GM18951 (cell line): ENCODE results near the gene GIMAP2.

Experiments used
- POLR2A ChIP-seq: IDR thresholded peaks from 4 replicates; pipeline ENCODE4 v1.6.1; 2011; ENCODE audit warnings: mild to moderate bottlenecking; ENCODE audit not compliant: insufficient read length, insufficient read depth; ENCODE audit errors: extremely low read depth
- in situ Hi-C: fragments of 300-500 bp; cut with MboI; formaldehyde crosslinking; loops from one replicate; pipeline ENCODE4 v1.12.0; 2022; ENCODE audit warnings: low sequenced_read_pairs, mixed read lengths, inconsistent platforms; ENCODE audit not compliant: unreplicated experiment

The GIMAP2 gene

DNA sequence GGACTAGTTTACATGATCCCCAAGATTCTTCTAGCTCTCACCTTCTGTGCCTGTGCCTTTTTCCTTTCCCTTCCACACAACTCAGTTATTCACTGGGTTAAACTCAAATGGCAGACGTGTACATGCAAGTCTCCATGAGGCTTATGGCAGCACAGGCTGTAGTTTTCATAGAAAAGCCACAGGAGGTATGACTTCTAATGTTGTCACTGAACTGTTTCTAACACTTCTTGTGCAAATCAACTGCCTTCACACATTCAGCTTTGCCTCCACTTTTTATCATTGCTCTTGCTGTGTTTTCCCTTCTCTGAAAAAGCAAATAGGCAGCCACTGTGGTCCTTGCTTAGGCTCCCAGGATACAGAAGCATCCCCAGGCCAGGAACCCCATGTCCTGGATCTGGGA, 46.4 kb downstream of the GIMAP2 start:
- in situ Hi-C loops: no loop called here

DNA sequence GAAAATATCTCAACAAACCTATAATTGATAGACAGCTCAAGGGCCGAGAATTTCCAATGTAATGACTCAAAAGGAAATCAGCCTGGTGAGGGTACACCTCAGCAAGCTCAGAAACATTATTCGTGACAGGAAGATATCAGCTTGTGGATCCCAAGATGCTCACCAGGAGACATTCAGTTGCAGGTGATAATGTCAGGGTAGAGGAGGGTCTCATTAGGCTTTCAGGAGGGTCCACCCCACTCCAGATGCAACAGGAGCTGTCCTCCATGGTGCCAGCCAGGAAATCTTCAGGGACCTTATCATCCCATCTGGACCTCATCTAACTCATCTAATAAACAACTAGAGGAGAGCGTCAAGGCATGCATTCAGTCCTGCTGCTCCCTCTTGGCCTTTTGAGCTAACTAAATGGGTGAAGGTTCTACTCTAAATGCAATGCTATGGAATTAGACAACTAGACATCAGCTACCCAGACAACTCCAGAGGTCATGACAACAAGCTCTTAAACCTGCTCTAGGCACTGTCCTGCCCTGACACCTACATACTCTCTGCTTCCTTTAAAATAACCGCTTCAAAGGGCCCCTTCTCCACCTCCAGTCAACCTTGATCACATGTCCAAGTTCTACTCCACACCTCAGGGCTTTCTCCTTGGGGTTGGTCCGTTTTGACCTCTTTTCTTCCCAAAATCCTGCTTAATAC, 47.4 kb downstream of the GIMAP2 start:
- in situ Hi-C loops: no loop called here

More for the DNA sequence above, 46.4 kb downstream of the GIMAP2 start:
- TF ChIP-seq POLR2A: no peak

GRCh38 chr7:150733482-150734095, 48.1 kb downstream of the GIMAP2 start:
- no peak for TF ChIP-seq POLR2A
- in situ Hi-C loops: no loop called here

More for the DNA sequence above, 47.4 kb downstream of the GIMAP2 start:
- TF ChIP-seq POLR2A: no peak

DNA sequence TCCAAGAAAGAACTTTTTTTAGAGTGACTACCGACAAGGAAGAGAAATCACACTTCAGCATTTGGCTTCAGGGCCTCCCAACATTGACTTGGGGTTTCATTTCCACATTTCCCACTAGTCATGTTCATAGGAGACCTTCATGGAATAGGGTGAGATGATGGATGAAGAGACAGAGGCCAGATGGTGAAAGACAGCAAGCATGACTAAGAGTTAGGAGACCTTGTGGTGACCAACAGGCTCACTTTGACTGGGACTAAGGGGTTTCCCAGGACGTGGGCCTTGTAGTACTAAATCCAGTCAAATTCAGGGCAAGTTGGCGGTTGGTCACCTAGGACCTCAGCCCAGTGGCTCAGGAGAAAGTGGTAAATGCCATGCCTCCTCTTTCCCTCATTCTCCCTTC, 48.7 kb downstream of the GIMAP2 start:
- TF ChIP-seq POLR2A: no peak
- in situ Hi-C loops: no loop called here

DNA sequence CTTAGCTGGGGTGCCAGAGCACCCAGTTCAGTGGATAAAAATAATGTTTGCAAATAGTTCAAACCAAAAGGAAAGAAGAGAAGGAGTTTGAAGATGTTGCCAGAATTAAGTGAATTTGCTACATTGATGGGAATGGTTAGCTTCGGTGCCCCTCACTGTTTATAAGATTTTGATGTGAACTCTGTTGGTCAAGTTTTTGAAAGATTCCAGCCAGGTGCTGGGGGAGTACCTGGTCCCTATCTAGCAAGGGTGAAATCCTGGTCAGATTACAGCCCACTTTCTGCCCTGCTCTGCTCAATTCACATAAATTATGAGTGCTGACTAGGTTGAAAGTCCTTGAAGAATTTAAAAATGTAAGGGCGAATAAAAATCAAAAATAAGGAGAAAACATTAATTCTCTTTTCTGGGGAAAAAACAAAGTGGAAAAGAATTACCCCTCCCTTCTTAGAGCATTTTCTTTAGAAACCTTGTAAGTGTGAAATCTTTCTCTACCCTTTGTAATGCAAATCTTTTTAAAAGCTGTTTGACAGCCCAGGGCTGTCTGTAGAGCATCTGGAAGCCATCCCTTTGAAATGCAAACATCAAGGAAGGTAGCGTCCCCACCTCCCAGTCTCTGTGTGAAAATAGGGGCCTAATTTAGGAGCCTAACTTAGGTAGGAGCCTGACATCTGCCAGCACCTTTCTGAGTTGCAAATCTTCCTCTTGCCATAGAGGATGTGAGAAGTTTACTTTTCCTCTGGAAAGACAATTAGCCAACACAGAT, 50.3 kb downstream of the GIMAP2 start:
- in situ Hi-C loops: no loop called here
- TF ChIP-seq POLR2A: no peak

- TF ChIP-seq POLR2A: no peak
- in situ Hi-C loops: no loop called here
Observed at GRCh38 chr7:150736864-150737263, 51.4 kb downstream of the GIMAP2 start.

- in situ Hi-C loops: no loop called here
- TF ChIP-seq POLR2A: peak; percentile 34
Observed at GRCh38 chr7:150737265-150738055, 52.0 kb downstream of the GIMAP2 start, which contains the start of gene GIMAP5. Gene GIMAP5 (plus strand): TSS chr7:150737418. CDS start chr7:150740885, 3,467 bp downstream.

DNA sequence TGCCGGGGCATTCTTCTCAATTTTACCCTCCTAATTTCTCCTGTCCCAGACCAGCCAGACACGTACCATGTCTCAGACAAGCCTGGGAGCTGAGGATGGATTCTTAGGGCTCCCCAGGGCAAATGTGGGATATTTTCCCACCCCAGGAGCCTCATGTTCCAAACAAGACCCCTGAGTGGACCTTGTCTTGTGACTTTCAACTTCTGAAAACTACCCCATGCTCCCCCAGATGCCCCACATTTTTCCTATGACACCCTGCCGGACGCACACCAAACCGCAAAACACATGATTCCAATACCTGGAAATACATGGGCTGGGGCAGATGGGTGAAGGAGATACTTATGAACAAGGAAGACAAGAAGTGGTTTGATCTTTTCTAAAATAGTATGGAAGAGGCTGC, 52.6 kb downstream of the GIMAP2 start:
- in situ Hi-C loops: no loop called here
- TF ChIP-seq POLR2A: no peak

- in situ Hi-C loops: no loop called here
- no peak for TF ChIP-seq POLR2A
Observed at GRCh38 chr7:150738591-150739001, 53.1 kb downstream of the GIMAP2 start.

- no peak for TF ChIP-seq POLR2A
- in situ Hi-C loops: no loop called here
Observed at GRCh38 chr7:150739033-150739432, 53.5 kb downstream of the GIMAP2 start.

- in situ Hi-C loops: no loop called here
- TF ChIP-seq POLR2A: no peak
Observed at GRCh38 chr7:150740053-150740452, 54.5 kb downstream of the GIMAP2 start.

DNA sequence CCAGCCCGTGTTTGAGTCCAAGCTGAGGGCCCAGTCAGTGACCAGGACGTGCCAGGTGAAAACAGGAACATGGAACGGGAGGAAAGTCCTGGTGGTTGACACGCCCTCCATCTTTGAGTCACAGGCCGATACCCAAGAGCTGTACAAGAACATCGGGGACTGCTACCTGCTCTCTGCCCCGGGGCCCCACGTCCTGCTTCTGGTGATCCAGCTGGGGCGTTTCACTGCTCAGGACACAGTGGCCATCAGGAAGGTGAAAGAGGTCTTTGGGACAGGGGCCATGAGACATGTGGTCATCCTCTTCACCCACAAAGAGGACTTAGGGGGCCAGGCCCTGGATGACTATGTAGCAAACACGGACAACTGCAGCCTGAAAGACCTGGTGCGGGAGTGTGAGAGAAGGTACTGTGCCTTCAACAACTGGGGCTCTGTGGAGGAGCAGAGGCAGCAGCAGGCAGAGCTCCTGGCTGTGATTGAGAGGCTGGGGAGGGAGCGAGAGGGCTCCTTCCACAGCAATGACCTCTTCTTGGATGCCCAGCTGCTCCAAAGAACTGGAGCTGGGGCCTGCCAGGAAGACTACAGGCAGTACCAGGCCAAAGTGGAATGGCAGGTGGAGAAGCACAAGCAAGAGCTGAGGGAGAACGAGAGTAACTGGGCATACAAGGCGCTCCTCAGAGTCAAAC, 56.9 kb downstream of the GIMAP2 start:
- TF ChIP-seq POLR2A: no peak
- in situ Hi-C loops: no loop called here
